Measurements from ENCODE around the gene ETFDH.
"Not testable (repeated sequence)": the region's sequence is repeated elsewhere in the genome, so short reads cannot be mapped to it uniquely, and the experiment has no call there.

The ETFDH gene

GRCh38 chr4:158678767-158679166 lies 6.7 kb downstream of the ETFDH start:
- no peak for TF ChIP-seq CTCF (IDR thresholded peaks at IDR 0.05; ENCODE audit: insufficient read depth, low read depth, low read length, missing control alignments)
- DNase-seq (ENCODE audit: low read depth): no peak
- H3K4me3 ChIP-seq (ENCODE audit: low read depth, low read length): no peak overlapping the region

GRCh38 chr4:158681629-158682028 lies 9.5 kb downstream of the ETFDH start:
- H3K4me3 ChIP-seq (ENCODE audit: low read depth, low read length): no peak overlapping the region
- DNase-seq (ENCODE audit: low read depth): no peak
- TF ChIP-seq CTCF (IDR thresholded peaks at IDR 0.05; ENCODE audit: insufficient read depth, low read depth, low read length, missing control alignments): no peak

GRCh38 chr4:158682066-158682465 lies 10.0 kb downstream of the ETFDH start:
- H3K4me3 ChIP-seq (ENCODE audit: low read depth, low read length): no peak overlapping the region
- DNase-seq (ENCODE audit: low read depth): no peak
- no peak for TF ChIP-seq CTCF (IDR thresholded peaks at IDR 0.05; ENCODE audit: insufficient read depth, low read depth, low read length, missing control alignments)

GRCh38 chr4:158688813-158689212 lies 16.7 kb downstream of the ETFDH start:
- H3K4me3 ChIP-seq (ENCODE audit: low read depth, low read length): no peak overlapping the region
- TF ChIP-seq CTCF (IDR thresholded peaks at IDR 0.05; ENCODE audit: insufficient read depth, low read depth, low read length, missing control alignments): no peak
- no peak for DNase-seq (ENCODE audit: low read depth)

GRCh38 chr4:158704274-158704673 lies 32.2 kb downstream of the ETFDH start:
- no peak for DNase-seq (ENCODE audit: low read depth)
- H3K4me3 ChIP-seq (ENCODE audit: low read depth, low read length): no peak overlapping the region
- no peak for TF ChIP-seq CTCF (IDR thresholded peaks at IDR 0.05; ENCODE audit: insufficient read depth, low read depth, low read length, missing control alignments)

GRCh38 chr4:158710814-158711213 lies 38.7 kb downstream of the ETFDH start:
- DNase-seq (ENCODE audit: low read depth): no peak
- TF ChIP-seq CTCF (IDR thresholded peaks at IDR 0.05; ENCODE audit: insufficient read depth, low read depth, low read length, missing control alignments): no peak

GRCh38 chr4:158712622-158713021 lies 40.5 kb downstream of the ETFDH start:
- not testable (repeated sequence) for DNase-seq (ENCODE audit: low read depth); H3K4me3 ChIP-seq (ENCODE audit: low read depth, low read length)

More at GRCh38 chr4:158710814-158711213, 38.7 kb downstream of the ETFDH start:
- H3K4me3 ChIP-seq (ENCODE audit: low read depth, low read length): no peak overlapping the region

Data from GM12865 (cell line).